H1 (cell line): ENCODE results near the gene DYNLL2. TPM values are rescaled to one million over a fixed set of nuclear protein-coding genes. Genes with fewer than 3 reads are reported as not detected.

Experiments
- CTCF ChIA-PET: fragments of 300-600 bp; sonication (Branson Sonifier 250); formaldehyde crosslinking; loops from one replicate; lab custom pipeline; 2021; ENCODE audit not compliant: partially characterized antibody; lab: Charles Lee
- POLR2A ChIA-PET: fragments of 300-600 bp; sonication (Branson Sonifier 250); formaldehyde crosslinking; loops from one replicate; lab custom pipeline; 2021; ENCODE audit warnings: inconsistent platforms; ENCODE audit not compliant: partially characterized antibody; lab: Charles Lee
- DNase-seq, 2 experiments: peaks; one replicate each; pipeline versions ENCODE4 v3.0.0 to v3.0.0-alpha.2; 2010 to 2022; ENCODE audit warnings: low spot score in 2 of 2, low read depth in 1 of 2, mixed read lengths in 1 of 2
- FAIRE-seq: peaks from 2 replicates; lab custom pipeline; 2011; peaks lifted over from hg19 to GRCh38; lab: Jason Lieb, UNC
- H2AFZ ChIP-seq: 2 replicates; pipeline ENCODE4 v1.8.1; 2012; ENCODE audit warnings: low read length, inconsistent platforms
- H2AK5ac ChIP-seq: 2 replicates; pipeline ENCODE4 v1.6.1; 2013; ENCODE audit warnings: low read depth, low read length
- H2BK120ac ChIP-seq: replicated peaks from 2 replicates; pipeline ENCODE3; 2013; ENCODE audit warnings: low read depth, low read length, inconsistent platforms
- H2BK12ac ChIP-seq: 2 replicates; pipeline ENCODE4 v1.6.1; 2013; ENCODE audit warnings: low read depth, low read length
- H2BK15ac ChIP-seq: 2 replicates; pipeline ENCODE4 v1.6.1; 2013; ENCODE audit warnings: low read length
- H2BK20ac ChIP-seq: 2 replicates; pipeline ENCODE4 v1.6.1; 2013; ENCODE audit warnings: low read length
- H2BK5ac ChIP-seq: 2 replicates; pipeline ENCODE4 v1.6.1; 2013; ENCODE audit warnings: low read depth, low read length
- H3K14ac ChIP-seq: 2 replicates; pipeline ENCODE4 v1.6.1; 2013; ENCODE audit warnings: inconsistent platforms; ENCODE audit not compliant: insufficient read length
- H3K18ac ChIP-seq: 2 replicates; pipeline ENCODE4 v1.6.1; 2013; ENCODE audit warnings: low read length; ENCODE audit errors: extremely low read depth
- H3K23ac ChIP-seq: 2 replicates; pipeline ENCODE4 v1.6.1; 2013; ENCODE audit warnings: inconsistent platforms; ENCODE audit not compliant: insufficient read length
- H3K23me2 ChIP-seq: 2 replicates; pipeline ENCODE4 v1.6.1; 2013; ENCODE audit warnings: low read depth, low read length
- H3K27ac ChIP-seq: 2 replicates; pipeline ENCODE4 v1.6.1; 2011; ENCODE audit warnings: low read depth, low read length, inconsistent platforms
- H3K27me3 ChIP-seq, 4 experiments: replicated peaks in 1 of 4; 1 replicate in 1 of 4; 2 replicates in 3 of 4; pipeline versions ENCODE4 v1.6.1 to v1.8.1; 2011 to 2013; ENCODE audit warnings: low read length in 3 of 4, mild to moderate bottlenecking in 3 of 4, inconsistent platforms in 2 of 4, mixed read lengths in 2 of 4, moderate library complexity in 1 of 4; ENCODE audit not compliant: control insufficient read depth in 3 of 4, insufficient read depth in 3 of 4; ENCODE audit errors: extremely low read depth in 1 of 4
- H3K36me3 ChIP-seq, 4 experiments: 2 replicates each; pipeline versions ENCODE4 v1.6.1 to v1.8.1; 2011 to 2013; ENCODE audit warnings: mild to moderate bottlenecking in 4 of 4, low read length in 3 of 4, moderate library complexity in 2 of 4, control low read depth in 1 of 4, inconsistent platforms in 1 of 4; ENCODE audit not compliant: insufficient read depth in 4 of 4, control insufficient read depth in 2 of 4
- H3K4ac ChIP-seq: replicated peaks from 2 replicates; pipeline ENCODE3; 2013; ENCODE audit warnings: low read length, low read depth, mixed read lengths, inconsistent platforms; ENCODE audit not compliant: insufficient read length
- H3K4me1 ChIP-seq, 4 experiments: replicated peaks in 1 of 4; 1 replicate in 1 of 4; 2 replicates in 3 of 4; pipeline versions ENCODE4 v1.6.1 to v1.8.1; 2011 to 2013; ENCODE audit warnings: low read length in 3 of 4, inconsistent platforms in 2 of 4, mixed read lengths in 1 of 4; ENCODE audit not compliant: insufficient read depth in 4 of 4, control insufficient read depth in 3 of 4
- H3K4me2 ChIP-seq, 2 experiments: 2 replicates each; pipeline versions ENCODE4 v1.6.1 to v1.8.1; 2011 to 2013; ENCODE audit warnings: low read depth in 2 of 2, low read length in 2 of 2, control low read depth in 1 of 2, inconsistent platforms in 1 of 2, mild to moderate bottlenecking in 1 of 2; ENCODE audit not compliant: insufficient read depth in 1 of 2
- H3K4me3 ChIP-seq, 4 experiments: fragments of 200-600, 300-600 bp in 1 of 4; sonication (generic), shearing (Covaris generic), sonication (Bioruptor Twin) in 1 of 4; 2 replicates each; pipeline versions ENCODE4 v1.5.1 to v1.8.1; 2011 to 2016; ENCODE audit warnings: low read length in 4 of 4, low read depth in 3 of 4, control low read depth in 2 of 4, inconsistent platforms in 2 of 4, mild to moderate bottlenecking in 2 of 4, mixed read lengths in 1 of 4, moderate library complexity in 1 of 4; ENCODE audit not compliant: insufficient read depth in 2 of 4; ENCODE audit errors: extremely low read depth in 1 of 4
- H3K56ac ChIP-seq: replicated peaks from 2 replicates; pipeline ENCODE3; 2013; ENCODE audit warnings: low read depth, mild to moderate bottlenecking, mixed read lengths, low read length, inconsistent platforms; ENCODE audit not compliant: insufficient read length
- H3K79me1 ChIP-seq: 2 replicates; pipeline ENCODE4 v1.6.1; 2013; ENCODE audit warnings: low read depth, low read length, control low read depth
- H3K79me2 ChIP-seq, 2 experiments: 2 replicates each; pipeline versions ENCODE4 v1.6.1 to v1.8.1; 2012 to 2013; ENCODE audit warnings: low read length in 2 of 2, mild to moderate bottlenecking in 2 of 2, inconsistent platforms in 1 of 2; ENCODE audit not compliant: insufficient read depth in 2 of 2, control insufficient read depth in 1 of 2
- H3K9ac ChIP-seq, 4 experiments: replicated peaks in 1 of 4; 1 replicate in 1 of 4; 2 replicates in 3 of 4; pipeline versions ENCODE4 v1.6.1 to v1.8.1; 2011 to 2013; ENCODE audit warnings: low read depth in 3 of 4, low read length in 3 of 4, control low read depth in 2 of 4, mild to moderate bottlenecking in 2 of 4, moderate library complexity in 2 of 4, inconsistent platforms in 1 of 4; ENCODE audit errors: extremely low read depth in 1 of 4
- H3K9me3 ChIP-seq, 2 experiments: 2 replicates each; pipeline versions ENCODE4 v1.6.1 to v1.8.1; 2012 to 2013; ENCODE audit warnings: mild to moderate bottlenecking in 2 of 2, moderate library complexity in 2 of 2, control low read depth in 1 of 2, inconsistent platforms in 1 of 2, low read depth in 1 of 2, low read length in 1 of 2, mixed read lengths in 1 of 2; ENCODE audit not compliant: insufficient read depth in 2 of 2
- H4K20me1 ChIP-seq, 2 experiments: replicated peaks in 1 of 2; 2 replicates each; pipeline versions ENCODE3 to v1.8.1; 2011 to 2013; ENCODE audit warnings: inconsistent platforms in 2 of 2, low read length in 2 of 2, mild to moderate bottlenecking in 1 of 2; ENCODE audit not compliant: insufficient read depth in 2 of 2, control insufficient read depth in 1 of 2
- H4K5ac ChIP-seq: 2 replicates; pipeline ENCODE4 v1.6.1; 2013; ENCODE audit warnings: low read length, low read depth, mixed read lengths, inconsistent platforms; ENCODE audit not compliant: insufficient read length
- H4K8ac ChIP-seq: 2 replicates; pipeline ENCODE4 v1.8.0; 2013; ENCODE audit warnings: mild to moderate bottlenecking, moderate library complexity, low read length, inconsistent platforms; ENCODE audit not compliant: insufficient read depth; ENCODE audit errors: extremely low read depth
- H4K91ac ChIP-seq: replicated peaks from 2 replicates; pipeline ENCODE3; 2013; ENCODE audit warnings: low read length, mixed read lengths, inconsistent platforms; ENCODE audit not compliant: insufficient read length
- ASH2L ChIP-seq: fragments of 200-600, 300-600 bp; sonication (generic); IDR thresholded peaks from one replicate; pipeline ENCODE4 v1.7.1; 2017; ENCODE audit warnings: low read length
- ATF2 ChIP-seq: IDR thresholded peaks from 2 replicates; pipeline ENCODE4 v1.6.1; 2012; ENCODE audit warnings: low read length, inconsistent platforms
- CEBPB ChIP-seq: IDR thresholded peaks from 2 replicates; pipeline ENCODE4 v1.6.1; 2012; ENCODE audit warnings: low read depth, low read length
- E2F6 ChIP-seq: IDR thresholded peaks from 2 replicates; pipeline ENCODE4 v1.6.1; 2012; ENCODE audit warnings: inconsistent platforms
- GABPA ChIP-seq: IDR thresholded peaks from 2 replicates; pipeline ENCODE4 v1.6.1; 2011; ENCODE audit warnings: mild to moderate bottlenecking, low read length, moderate library complexity, borderline replicate concordance; ENCODE audit not compliant: insufficient read depth
- MAFK ChIP-seq: IDR thresholded peaks from 2 replicates; pipeline ENCODE4 v1.6.1; 2012; ENCODE audit warnings: low read depth, mild to moderate bottlenecking, improper control_type of control experiment, low read length
- MAX ChIP-seq: IDR thresholded peaks from 2 replicates; pipeline ENCODE4 v1.6.1; 2012; ENCODE audit warnings: inconsistent platforms
- POLR2AphosphoS5 ChIP-seq: IDR thresholded peaks from 2 replicates; pipeline ENCODE4 v1.6.1; 2011; ENCODE audit warnings: low read depth, low read length
- SP1 ChIP-seq: IDR thresholded peaks from 2 replicates; pipeline ENCODE4 v1.6.1; 2011; ENCODE audit warnings: low read depth, low read length
- SRF ChIP-seq: IDR thresholded peaks from 2 replicates; pipeline ENCODE4 v1.6.1; 2011; ENCODE audit warnings: mild to moderate bottlenecking, low read depth, low read length, moderate library complexity
- WGBS, 2 experiments: shearing (Covaris generic) in 1 of 2; methylation state at CpG; one replicate each; pipeline versions ENCODE4 v1.1.6 to v1.1.7; 2013 to 2015; ENCODE audit warnings: low lambda C conversion rate in 2 of 2, mixed read lengths in 2 of 2, inconsistent platforms in 1 of 2, low coverage in 1 of 2, missing lambda C conversion rate in 1 of 2; ENCODE audit not compliant: insufficient replicate concordance in 2 of 2, insufficient coverage in 1 of 2, insufficient read length in 1 of 2; ENCODE audit errors: extremely low coverage in 1 of 2, missing lambda C conversion rate in 1 of 2; 5-methylcytosine and 5-hydroxymethylcytosine counted together
- polyA plus RNA-seq, 7 experiments: library from polyadenylated mRNA; depleted of rRNA in 3 of 7; stranded (reverse) in 5 of 7; unstranded in 2 of 7; fragments of >200 nt in 5 of 7; fragments of 200-250 nt in 2 of 7; gene quantifications; 1 replicate in 5 of 7; 2 replicates in 1 of 7; 4 replicates in 1 of 7; pipeline versions ENCODE4 v1.2.1 to v1.2.3, GENCODE V29; 2011 to 2013; ENCODE audit warnings: missing spikeins in 2 of 7, mixed read lengths in 2 of 7
- total RNA-seq: library from RNA; stranded (reverse); fragmentation: NEBNext Ultra II Directional; extraction: Animal tissue kit (Norgen Biotek cat#: 25700); gene quantifications from 2 replicates; pipeline ENCODE4 v1.2.1, GENCODE V29; 2021

The DYNLL2 gene
- total and polyA plus RNA-seq, 2 of the 8 experiments (the other 6 are each of a cell fraction or from before 2014, with no cell fraction given), result 19.8 to 52.7 TPM

- Histone ChIP-seq H2AK5ac (no peak overlapping the region), H3K14ac (no peak overlapping the region), H2BK15ac (no peak overlapping the region), H2BK12ac (no peak overlapping the region), H3K36me3 (no peaks in the 10 kb centered on the region), H3K79me2 (no peaks in the 10 kb centered on the region), H2BK20ac (no peak overlapping the region), H2AFZ (no peak overlapping the region; the same call in 1 of the 2 replicates), H3K9ac (no peak overlapping the region), H4K5ac (no peak overlapping the region), H4K20me1 (no peaks in the 10 kb centered on the region), H3K4me1 (no peaks in the 10 kb centered on the region), H3K18ac (no peak overlapping the region), H3K27me3 (no peaks in the 10 kb centered on the region), H4K91ac (no peak overlapping the region), H3K4me3 (no peak overlapping the region), H3K27ac (no peak overlapping the region), H3K4me2 (no peak overlapping the region), H3K79me1 (no peaks in the 10 kb centered on the region), H2BK5ac (no peak overlapping the region), H3K9me3 (no peaks in the 10 kb centered on the region), H2BK120ac (no peak overlapping the region), H4K8ac (no peak overlapping the region), H3K56ac (no peak overlapping the region), H3K23ac (no peak overlapping the region), H3K4ac (no peak overlapping the region), H3K23me2 (no peaks in the 10 kb centered on the region)
- no peak for FAIRE-seq
- no peak for DNase-seq
- ChIA-PET POLR2A (interaction anchor here (1.0 to 1.9 kb wide), 4 partner anchors 9 to 52 kb away, joined by 3 to 4 read pairs (median 4); partner anchors contain the start of gene DYNLL2), CTCF (interaction anchor here (1.0 to 1.2 kb wide), 2 partner anchors 17 to 23 kb away, joined by 3 to 4 read pairs; no protein-coding TSS in a partner anchor)
- WGBS, 2 experiments, result 92% methylated on average over 4 of the region's 5 CpGs; no CpG with 5 or more reads in 1 of the 2 experiments
- TF ChIP-seq SP1 (no peak), MAX (no peak), GABPA (no peak), E2F6 (no peak), ATF2 (no peak), POLR2AphosphoS5 (no peak), ASH2L (no peak), SRF (no peak), CEBPB (no peak), MAFK (no peak)
Observed at GRCh38 chr17:58041161-58041560, 42.1 kb upstream of the DYNLL2 start.
